Measurements from ENCODE around the gene FIGN.

Gene FIGN

DNA sequence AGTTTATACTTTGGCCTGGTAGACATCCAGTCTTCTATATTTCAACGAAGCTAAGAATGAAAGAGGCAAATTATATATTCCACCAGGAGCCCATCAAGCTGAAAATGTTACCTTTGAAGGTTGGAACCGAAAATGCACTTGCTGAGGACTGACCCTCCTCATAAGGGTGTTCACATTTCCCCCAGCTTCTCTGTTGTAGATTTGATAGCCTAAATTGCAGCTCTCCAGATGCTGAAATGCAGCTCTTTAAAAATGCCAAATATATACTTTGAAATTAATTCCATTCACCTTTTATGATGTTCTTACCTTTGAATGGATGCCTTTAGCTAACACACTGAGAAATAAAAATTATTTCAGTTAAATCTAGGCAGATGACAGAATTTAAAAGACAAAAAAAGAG, 1.8 kb upstream of the FIGN start:
- no peak for DNase-seq (ENCODE audit: extremely low read depth in 1 of 2, low read depth in 1 of 2)

GRCh38 chr2:163737190-163737439, 1.3 kb upstream of the FIGN start:
- no peak for DNase-seq (ENCODE audit: extremely low read depth in 1 of 2, low read depth in 1 of 2)

DNA sequence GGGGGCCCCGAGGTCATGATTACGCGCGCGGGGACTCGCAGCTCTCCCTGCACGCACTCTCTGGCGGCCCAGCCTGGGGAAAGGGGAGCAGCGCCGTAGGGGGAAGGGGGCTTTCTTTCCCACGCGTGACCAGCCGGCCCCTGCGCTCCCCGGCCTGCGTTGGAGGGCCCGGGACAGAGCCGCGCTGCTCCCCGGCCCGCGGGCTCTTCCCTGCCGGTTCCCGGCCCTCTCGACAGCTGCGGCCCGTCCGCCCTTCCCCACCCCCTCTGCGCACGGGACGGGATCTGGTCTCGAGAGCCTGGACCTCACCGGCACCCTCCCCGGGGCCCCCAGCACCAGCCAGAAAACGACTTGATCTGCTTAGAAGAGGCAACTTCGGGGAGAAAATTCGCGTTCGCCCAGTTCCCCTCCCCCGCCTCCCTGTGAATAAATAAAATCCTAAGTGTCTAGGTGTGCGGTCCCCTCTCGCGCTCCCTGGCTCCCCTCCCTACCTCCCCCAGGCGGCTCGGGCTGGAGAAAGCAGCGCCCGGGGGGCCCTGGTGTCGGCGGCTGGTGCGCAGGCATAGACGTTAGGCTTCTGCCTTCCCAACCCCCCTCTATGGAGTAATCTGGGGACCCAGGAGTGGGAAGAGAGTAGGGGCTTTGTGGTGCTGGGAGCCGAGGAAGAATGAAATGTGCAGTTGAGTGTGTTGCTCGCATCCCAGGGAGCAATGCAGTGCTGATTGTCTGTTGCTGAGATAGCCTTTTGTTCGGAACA, 803 bp upstream of the FIGN start:
- no peak for DNase-seq (ENCODE audit: extremely low read depth in 1 of 2, low read depth in 1 of 2)

DNA sequence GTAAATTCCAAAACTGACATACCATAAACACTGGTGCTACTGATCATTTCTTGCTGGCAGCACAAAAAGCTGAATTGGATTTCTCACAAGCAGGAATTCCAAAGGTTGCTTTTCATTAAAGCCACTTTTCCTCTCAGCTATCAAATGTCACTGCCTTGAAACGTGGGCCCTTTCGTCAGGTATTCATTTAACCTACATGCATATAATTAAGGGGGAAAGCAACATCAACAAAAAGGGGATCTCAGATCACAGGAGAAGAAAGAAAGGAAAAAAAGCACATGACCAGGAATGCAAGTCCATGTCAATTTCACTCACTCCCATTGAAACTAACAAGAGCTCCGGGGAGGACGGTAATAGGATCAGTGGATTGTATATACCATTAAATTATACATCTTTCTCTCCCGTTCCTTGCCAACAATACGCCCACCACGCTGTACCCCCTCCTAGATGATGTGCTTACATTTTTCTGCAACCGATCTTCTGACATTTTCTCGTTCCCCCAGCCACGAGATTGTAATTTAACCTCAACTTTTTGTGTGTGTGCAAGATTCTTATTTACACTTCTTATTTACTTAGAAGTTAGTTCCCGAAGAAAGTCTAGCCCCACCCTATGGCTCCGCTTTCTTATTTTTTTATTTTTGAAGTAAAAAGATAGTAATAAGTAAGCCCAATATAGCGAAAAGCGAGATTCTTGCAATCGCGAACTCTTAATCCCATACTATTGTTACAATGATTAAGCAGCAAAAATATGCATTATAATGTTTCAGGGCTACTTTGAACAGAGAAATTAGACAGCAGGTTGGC, 725 bp downstream of the FIGN start:
- DNase-seq (ENCODE audit: extremely low read depth in 1 of 2, low read depth in 1 of 2) = no peak

GRCh38 chr2:163734401-163734800, 1.4 kb downstream of the FIGN start:
- DNase-seq (ENCODE audit: extremely low read depth in 1 of 2, low read depth in 1 of 2) = no peak

GRCh38 chr2:163733956-163734355, 1.9 kb downstream of the FIGN start:
- DNase-seq (ENCODE audit: extremely low read depth in 1 of 2, low read depth in 1 of 2) = no peak

- no peak for DNase-seq (ENCODE audit: extremely low read depth in 1 of 2, low read depth in 1 of 2)
These were observed 2.4 kb downstream of the FIGN start for GRCh38 chr2:163733301-163733938.

DNA sequence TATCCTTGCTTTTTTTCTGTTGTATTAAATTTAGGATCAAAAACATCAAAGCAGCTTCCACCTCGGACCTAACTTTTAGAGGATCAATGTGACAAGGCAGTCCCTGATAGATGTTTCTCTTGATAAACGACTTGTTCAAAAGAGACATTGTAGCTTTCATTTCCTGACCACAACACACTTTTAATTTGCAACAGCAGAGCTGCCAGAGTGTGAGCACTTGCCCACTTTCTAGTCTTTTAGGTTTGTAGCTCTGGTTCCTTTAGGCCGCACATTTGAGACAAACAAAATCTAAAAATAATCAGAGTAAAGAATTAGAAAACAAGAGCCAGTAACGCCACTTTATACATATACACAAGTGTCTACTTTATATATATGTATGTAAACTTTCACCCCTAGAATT, 3.1 kb downstream of the FIGN start:
- no peak for DNase-seq (ENCODE audit: extremely low read depth in 1 of 2, low read depth in 1 of 2)

DNA sequence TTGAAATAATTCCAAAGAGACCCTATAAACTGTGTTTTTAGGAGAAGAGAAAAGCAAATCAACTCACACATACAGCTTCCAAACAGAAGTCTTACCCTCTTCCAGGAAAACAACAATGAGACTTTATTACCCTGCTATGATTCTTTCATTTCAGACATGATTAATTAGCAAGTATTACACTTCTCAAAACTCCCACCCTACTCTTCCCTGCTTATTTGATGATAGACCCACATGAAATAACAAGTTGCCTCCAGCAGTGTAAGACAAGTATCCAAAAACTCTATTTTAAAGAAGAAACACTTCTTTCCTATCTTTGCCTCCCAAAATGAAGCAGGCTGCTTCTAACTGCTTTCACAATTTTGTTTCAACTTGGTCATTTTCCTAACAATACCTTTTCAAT, 4.1 kb downstream of the FIGN start:
- DNase-seq (ENCODE audit: extremely low read depth in 1 of 2, low read depth in 1 of 2) = no peak

DNA sequence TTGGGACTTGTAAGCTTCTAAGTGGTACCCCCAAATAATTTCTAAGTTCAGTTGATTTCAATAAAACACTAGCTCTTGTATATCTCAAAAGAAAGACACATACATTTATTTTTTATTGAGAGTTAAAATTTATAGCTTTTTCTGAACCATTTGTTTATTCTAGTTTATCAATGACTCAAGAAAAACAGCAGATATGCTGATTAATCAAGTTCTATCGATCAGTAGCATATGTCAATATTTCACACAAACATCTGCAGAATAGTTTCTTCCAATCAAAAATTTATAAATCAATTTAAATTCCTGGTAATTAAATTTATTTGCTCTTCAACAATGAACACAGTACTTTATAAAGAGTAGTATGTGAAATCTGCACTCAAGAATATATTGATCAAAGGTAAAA, 5.3 kb downstream of the FIGN start:
- no peak for DNase-seq (ENCODE audit: extremely low read depth in 1 of 2, low read depth in 1 of 2)

DNA sequence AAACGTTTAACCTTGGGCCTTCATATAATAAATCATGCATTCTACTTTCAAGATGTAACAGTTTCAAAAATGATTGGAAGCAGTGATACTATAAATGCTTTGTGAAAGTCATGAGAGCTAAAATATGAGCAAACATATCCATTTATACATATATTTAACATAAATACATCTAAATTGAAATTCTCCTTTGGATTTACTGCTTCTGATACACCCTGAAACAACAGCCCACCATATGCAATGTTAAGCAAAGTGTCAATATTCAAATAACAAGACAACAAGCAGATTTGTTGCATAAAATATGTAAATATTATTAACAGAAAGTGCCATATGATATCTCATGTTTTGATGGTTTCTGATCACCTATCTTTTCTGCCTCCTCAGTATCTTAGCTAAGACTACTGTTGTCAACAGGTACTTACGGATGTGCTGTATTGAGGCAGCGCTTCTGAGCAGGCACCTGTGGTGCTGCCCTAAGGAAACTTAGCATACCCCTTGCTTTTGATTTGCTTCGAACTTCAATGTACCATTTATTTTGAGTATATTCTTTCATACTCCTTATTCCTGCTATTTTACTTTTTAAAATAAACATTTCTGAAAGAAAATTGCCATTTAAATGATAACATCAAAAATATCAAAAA, 6.1 kb downstream of the FIGN start:
- no peak for DNase-seq (ENCODE audit: extremely low read depth in 1 of 2, low read depth in 1 of 2)

GRCh38 chr2:163723881-163724280, 11.9 kb downstream of the FIGN start:
- DNase-seq (ENCODE audit: extremely low read depth in 1 of 2, low read depth in 1 of 2) = no peak

- no peak for DNase-seq (ENCODE audit: extremely low read depth in 1 of 2, low read depth in 1 of 2)
These were observed 12.5 kb downstream of the FIGN start for GRCh38 chr2:163723348-163723747.

- no peak for DNase-seq (ENCODE audit: extremely low read depth in 1 of 2, low read depth in 1 of 2)
These were observed 16.5 kb downstream of the FIGN start for GRCh38 chr2:163719331-163719730.

DNA sequence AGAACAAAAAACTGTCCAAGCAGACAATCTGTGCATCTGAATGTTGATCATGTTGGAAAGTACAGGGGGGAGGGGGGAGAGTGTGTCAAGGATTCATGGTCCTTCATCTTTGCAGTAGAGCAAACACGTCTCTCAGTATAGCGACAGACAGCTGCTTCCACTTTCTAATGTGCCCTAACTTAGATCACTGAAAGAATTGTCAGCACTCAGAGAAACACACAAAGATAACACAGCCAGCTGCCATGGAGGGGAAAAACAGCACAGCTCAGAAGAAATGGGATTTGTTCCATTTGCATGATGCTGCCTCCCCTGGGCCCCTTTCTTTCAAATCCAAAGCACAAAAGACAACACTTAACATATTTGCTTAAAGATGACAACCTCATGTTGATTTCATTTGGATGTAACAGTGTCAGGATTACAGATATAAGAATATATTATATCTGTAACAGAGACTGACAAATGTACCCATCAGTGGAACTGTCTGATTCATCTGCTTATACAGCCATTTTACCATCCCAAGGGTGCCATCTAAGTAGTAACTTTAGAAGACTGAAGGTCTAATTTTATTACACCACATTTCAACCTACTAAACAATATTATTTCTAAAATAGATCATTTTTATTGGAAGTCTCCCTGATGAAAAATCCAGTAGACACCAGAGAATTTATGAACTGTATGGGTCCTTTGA, 17.7 kb downstream of the FIGN start:
- no peak for DNase-seq (ENCODE audit: extremely low read depth in 1 of 2, low read depth in 1 of 2)

DNA sequence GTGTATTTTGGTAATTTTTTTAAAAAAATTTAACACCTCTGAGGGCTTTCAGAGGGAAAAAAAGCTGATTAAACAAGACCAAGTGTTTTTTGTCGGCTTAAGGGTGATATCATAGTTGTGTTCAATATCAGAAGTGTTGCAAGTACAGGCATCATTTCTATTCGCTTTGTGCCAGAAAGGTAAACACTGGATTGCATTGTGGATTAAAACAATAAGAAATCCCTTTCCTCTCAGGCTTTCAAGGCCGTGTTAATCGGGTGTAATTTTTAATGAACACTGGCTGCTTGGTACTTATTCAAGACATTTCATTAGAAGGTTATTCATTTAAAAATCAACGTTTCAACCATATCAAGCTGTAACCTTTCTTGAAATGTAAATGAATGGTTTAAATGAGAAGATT, 18.3 kb downstream of the FIGN start:
- DNase-seq (ENCODE audit: extremely low read depth in 1 of 2, low read depth in 1 of 2) = no peak

DNA sequence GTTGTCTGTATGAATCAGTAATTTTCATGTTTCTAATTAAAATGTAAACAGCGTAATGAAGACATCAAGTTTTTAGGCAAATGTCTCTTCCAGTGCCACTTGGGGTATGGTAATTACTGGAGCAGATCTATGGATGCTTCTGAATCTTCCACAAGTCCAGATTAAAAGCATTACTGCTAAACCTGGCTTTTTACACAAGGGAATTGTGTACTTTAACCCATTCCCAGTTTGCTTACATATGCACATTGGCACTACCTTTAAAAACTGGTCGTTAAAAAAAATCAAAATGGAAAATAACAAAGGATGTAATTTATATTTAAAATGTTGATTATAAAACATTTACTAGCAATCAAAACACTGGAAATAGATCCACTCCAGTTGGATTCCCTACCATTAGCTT, 19.7 kb downstream of the FIGN start:
- no peak for DNase-seq (ENCODE audit: extremely low read depth in 1 of 2, low read depth in 1 of 2)

GRCh38 chr2:163715668-163716067, 20.1 kb downstream of the FIGN start:
- no peak for DNase-seq (ENCODE audit: extremely low read depth in 1 of 2, low read depth in 1 of 2)

DNA sequence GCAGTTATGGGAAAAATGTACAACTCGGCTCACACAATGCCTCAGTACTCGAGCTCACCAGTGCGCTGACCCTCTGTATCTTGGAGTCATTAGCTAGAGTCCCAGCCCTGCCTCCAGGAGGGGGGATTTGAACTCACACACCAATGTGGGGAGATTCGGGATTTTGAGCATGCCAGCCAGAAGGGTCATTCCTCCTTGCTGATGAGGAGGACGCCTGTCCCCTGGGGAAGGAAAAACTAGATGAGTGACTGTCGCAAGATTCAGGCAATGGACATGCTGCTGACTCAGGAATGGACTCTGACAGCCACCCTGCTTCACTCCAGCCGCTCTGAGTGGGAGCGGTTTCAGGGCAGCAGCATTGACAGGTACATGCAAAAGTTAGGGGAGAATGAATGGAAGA, 20.6 kb downstream of the FIGN start:
- DNase-seq (ENCODE audit: extremely low read depth in 1 of 2, low read depth in 1 of 2) = no peak

DNA sequence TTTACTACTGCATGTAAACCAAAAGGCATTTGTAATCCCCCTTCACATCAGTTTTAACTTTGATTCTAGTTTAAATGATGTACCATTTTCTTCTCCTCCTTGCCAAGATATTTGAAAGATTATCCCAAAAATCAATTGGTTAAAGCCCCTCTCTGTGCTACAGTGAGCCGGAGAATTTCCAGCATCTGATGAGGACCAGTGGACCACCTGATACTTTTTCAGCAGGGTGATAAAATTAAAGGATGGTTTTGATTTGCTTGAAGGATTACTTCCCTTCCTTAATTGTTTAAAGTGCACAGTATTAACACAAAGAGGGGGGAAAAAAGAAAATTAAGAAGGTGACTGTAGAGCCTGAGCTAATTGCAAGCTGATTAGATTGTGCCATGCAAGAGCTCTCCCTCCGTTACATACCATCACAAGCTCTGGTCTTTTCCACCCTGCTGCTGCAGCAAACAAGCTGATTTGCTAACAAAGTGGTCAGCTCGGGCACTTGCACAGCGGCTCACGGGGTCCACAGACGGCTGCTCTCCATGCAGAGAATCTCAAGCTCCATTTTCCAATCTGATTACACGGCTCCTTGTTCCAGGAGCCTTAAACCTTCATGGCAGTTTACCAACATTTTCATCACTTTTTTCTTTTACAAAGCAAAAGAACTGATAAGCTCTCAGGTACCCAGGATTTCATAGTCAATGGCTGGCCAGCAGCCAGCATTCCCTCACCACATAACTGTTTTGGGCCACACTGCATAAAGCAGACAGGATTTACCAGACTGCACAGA, 22.1 kb downstream of the FIGN start:
- DNase-seq (ENCODE audit: extremely low read depth in 1 of 2, low read depth in 1 of 2) = no peak

Data from stimulated activated CD8-positive, alpha-beta memory T cell treated with anti-CD3 and anti-CD28 coated beads, Interleukin-7, amount 100 ng/mL, for 48 hours (primary cell).